GM12874 (cell line): ENCODE measurements around the gene ZCWPW1.

ENCODE experiments used
- CTCF ChIP-seq: IDR thresholded peaks from 2 replicates; pipeline ENCODE4 v1.5.1; 2011; ENCODE audit warnings: low read depth, mild to moderate bottlenecking, control low read depth, low read length, moderate library complexity; ENCODE audit not compliant: insufficient read depth

ZCWPW1 gene

DNA sequence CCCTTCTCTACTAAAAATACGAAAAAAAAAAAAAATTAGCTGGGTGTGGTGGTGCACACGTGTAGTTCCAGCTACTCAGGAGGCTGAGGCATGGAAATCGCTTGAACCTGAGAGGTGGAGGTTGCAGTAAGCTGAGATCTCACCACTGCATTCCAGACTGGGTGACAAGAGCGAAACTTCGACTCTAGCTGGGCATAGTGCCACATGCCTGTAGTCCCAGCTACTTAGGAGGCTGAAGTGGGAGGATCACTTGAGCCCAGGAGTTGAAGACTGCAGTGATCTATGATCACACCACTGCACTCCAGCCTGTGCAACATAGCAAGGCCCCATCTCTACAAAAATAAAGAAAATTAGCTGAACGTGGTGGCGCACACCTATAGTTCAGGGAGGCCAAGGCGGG lies 36.8 kb upstream of the ZCWPW1 start:
- TF ChIP-seq CTCF: no peak

DNA sequence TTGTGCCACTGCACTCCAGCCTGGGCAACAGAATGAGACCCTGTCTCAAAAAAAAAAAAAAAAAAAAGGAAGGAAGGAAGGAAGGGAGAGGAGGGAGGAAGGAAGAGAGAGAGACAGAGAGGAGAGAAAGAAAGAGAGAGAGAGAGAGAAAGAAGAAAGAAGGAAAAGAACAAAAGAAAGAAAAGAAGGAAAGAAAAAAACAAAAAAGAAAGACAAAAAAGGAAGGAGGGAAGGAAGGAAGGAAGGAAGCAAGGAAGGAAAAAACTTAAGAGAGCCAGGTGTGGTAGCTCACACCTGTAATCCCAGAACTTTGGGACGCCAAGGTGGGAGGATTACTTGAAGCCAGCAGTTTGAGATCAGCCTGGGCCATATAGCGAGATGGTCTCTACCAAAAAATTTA lies 36.3 kb upstream of the ZCWPW1 start:
- TF ChIP-seq CTCF: no peak

- TF ChIP-seq CTCF: no peak
Measured at GRCh38 chr7:100464210-100464660, 35.7 kb upstream of the ZCWPW1 start, which contains the start of gene SPACDR. TSS of gene SPACDR (minus strand) at chr7:100464260. CDS start at chr7:100464025, 235 bp downstream.

- TF ChIP-seq CTCF: no peak
Measured at GRCh38 chr7:100457033-100457432, 28.5 kb upstream of the ZCWPW1 start.

DNA sequence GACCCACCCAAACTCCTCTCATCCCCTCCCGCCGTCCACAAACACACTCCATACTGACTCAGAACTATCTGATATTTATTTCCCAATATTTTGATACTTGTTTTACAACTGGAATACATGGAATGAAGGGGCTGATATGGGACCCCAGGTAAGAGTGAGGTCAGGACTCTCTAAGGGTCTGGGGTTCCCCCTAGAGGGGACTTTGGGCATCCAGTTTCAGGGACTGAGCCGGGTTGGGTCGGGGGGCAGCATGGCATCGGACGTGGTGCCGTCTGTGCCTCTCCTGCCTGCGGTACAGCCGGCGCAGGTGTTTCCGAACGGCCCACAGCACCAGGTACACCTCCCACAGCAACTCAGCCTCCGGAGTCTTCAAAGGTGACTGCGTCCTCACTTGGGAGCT lies 28.1 kb upstream of the ZCWPW1 start:
- no peak for TF ChIP-seq CTCF

DNA sequence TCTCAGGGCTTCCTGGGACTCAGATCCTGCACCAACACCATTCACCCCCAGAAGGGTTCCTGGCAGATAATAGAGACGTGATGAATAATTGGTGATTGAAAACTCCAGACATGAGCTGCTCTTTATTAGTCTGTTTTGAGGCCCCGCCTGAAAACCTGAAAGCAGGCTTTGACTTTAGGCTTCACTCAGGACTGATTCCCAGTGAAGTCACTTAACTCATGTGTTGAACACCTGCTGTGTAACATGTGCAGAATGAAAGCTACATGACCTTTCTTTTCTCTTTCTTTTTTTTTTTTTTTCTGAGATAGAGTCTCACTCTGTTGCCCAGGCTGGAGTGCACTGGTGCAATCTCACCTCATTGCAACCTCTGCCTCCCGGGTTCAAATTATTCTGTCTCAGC lies 26.7 kb upstream of the ZCWPW1 start:
- no peak for TF ChIP-seq CTCF

GRCh38 chr7:100452513-100452912 lies 24.0 kb upstream of the ZCWPW1 start:
- no peak for TF ChIP-seq CTCF
